Skeletal muscle tissue (tissue), 4 donors: ENCODE results near the gene DPYSL5. TPM values are rescaled to one million over a fixed set of nuclear protein-coding genes. Genes with fewer than 3 reads are reported as not detected.
"Not testable (repeated sequence)": the region's sequence is repeated elsewhere in the genome, so short reads cannot be mapped to it uniquely, and the experiment has no call there.

Experiments
- H3K27ac ChIP-seq: one replicate; pipeline ENCODE4 v1.7.0; 2013; ENCODE audit warnings: mild to moderate bottlenecking, low read depth, low read length, inconsistent platforms
- H3K27me3 ChIP-seq, 3 donors: one replicate each; pipeline ENCODE4 v1.7.0; 2013; ENCODE audit warnings: low read length in 3 of 3; ENCODE audit not compliant: control insufficient read depth in 3 of 3, insufficient read depth in 3 of 3
- H3K36me3 ChIP-seq, 3 donors: one replicate each; pipeline ENCODE4 v1.7.0; 2013; ENCODE audit warnings: low read length in 3 of 3; ENCODE audit not compliant: control insufficient read depth in 3 of 3, insufficient read depth in 3 of 3
- H3K4me1 ChIP-seq, 3 donors: one replicate each; pipeline ENCODE4 v1.7.0; 2013; ENCODE audit warnings: low read length in 3 of 3, mild to moderate bottlenecking in 3 of 3; ENCODE audit not compliant: control insufficient read depth in 3 of 3, insufficient read depth in 3 of 3
- H3K4me3 ChIP-seq, 3 donors: one replicate each; pipeline ENCODE4 v1.7.0; 2013; ENCODE audit warnings: low read length in 3 of 3
- H3K9ac ChIP-seq, 3 donors: one replicate each; pipeline ENCODE4 v1.7.0; 2013; ENCODE audit warnings: low read length in 3 of 3, mild to moderate bottlenecking in 3 of 3, moderate library complexity in 2 of 3, low read depth in 1 of 3
- H3K9me3 ChIP-seq, 3 donors: one replicate each; pipeline ENCODE4 v1.7.0; 2013; ENCODE audit warnings: low read length in 3 of 3; ENCODE audit not compliant: control insufficient read depth in 3 of 3
- total RNA-seq: library from RNA; depleted of rRNA; stranded (reverse); fragments of >200 nt; gene quantifications from one replicate; pipeline ENCODE4 v1.2.3, GENCODE V29; 2014
- donor health status: Osteomylitis.

Gene DPYSL5
- total RNA-seq, 1 donor from 2014 or later = 3.7 TPM

DNA sequence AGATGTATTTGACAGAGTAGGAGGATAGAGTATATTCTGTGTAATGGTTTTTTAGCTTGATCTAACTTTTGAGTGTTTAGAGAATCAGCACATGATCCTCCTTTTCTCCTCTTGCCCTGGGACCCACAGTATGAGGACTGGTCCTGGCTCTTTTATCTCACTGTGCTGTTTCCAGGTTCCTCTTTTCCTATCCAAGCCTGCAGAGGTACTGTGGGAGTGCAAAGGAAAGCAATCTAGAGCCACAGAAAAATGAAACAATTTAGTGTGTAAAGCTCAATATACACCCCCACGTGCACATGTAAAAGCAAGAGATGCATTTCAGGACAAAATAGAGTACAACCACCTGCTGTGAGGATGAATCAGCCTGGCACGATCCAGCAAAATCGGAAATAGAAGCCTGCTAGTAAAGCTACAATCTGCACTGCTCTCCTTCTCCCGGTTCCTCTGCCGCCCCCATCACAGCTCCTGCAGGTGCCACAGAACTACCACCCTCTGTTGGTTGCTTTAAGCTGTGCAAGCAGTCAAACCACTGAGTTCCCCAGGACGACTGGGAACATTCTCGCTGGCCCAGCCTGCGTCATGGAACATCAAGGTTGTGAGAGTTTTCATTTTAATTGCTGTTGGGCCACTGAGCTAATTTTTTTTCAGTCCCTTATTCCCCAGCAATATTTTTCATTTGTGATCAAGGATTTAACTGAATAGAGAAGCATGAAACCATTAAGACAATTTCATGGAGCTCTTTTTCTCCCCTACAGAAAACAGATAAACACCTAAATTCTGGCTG, 74.7 kb downstream of the DPYSL5 start:
- no peaks in the 10 kb centered on the region for H3K36me3 ChIP-seq
- peaks cover 0 to 8% (median 5%) of the 10 kb centered on the region in 3 donors for H3K27me3 ChIP-seq
- no peak overlapping the region for H3K4me3 ChIP-seq
- no peak overlapping the region for H3K27ac ChIP-seq
- no peaks in the 10 kb centered on the region for H3K9me3 ChIP-seq
- H3K9ac ChIP-seq = peak overlapping the region in 1 of 3 donors; percentile 25
- H3K4me1 ChIP-seq = peaks cover 0 to 6% (median 2%) of the 10 kb centered on the region in 3 donors

DNA sequence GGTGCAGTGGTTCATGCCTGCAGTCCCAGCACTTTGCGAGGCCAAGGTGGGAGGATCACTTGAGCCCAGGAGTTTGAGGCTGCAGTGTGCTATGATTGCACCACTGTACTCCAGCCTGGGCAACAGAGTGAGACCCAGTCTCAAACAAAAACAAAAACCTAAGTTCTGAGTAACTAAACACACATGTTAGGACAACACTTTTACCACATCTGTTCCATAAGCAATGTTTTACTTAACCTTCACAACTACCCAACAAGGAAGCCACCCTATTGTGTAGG, 75.2 kb downstream of the DPYSL5 start:
- not testable (repeated sequence) for H3K27me3 ChIP-seq, H3K4me3 ChIP-seq, H3K4me1 ChIP-seq, H3K36me3 ChIP-seq, H3K9ac ChIP-seq, H3K27ac ChIP-seq, H3K9me3 ChIP-seq

DNA sequence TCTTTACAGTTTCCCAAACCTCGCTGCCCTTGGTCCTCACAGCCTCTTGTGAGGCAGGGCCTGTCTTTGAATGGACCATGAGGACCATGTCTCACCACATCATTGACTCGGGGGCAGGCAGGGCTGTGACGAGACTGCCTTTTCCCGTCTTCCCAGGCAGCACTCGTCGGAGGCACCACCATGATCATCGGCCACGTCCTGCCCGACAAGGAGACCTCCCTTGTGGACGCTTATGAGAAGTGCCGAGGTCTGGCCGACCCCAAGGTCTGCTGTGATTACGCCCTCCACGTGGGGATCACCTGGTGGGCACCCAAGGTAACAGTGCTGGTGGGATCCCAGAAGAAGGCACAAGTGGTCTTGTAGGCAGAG, 76.8 kb downstream of the DPYSL5 start:
- no peaks in the 10 kb centered on the region for H3K36me3 ChIP-seq
- H3K4me3 ChIP-seq = no peak overlapping the region
- no peaks in the 10 kb centered on the region for H3K9me3 ChIP-seq
- peaks cover 4 to 11% (median 9%) of the 10 kb centered on the region in 3 donors for H3K27me3 ChIP-seq
- H3K4me1 ChIP-seq = peaks cover 0 to 6% (median 2%) of the 10 kb centered on the region in 3 donors
- H3K27ac ChIP-seq = no peak overlapping the region
- H3K9ac ChIP-seq = no peak overlapping the region

DNA sequence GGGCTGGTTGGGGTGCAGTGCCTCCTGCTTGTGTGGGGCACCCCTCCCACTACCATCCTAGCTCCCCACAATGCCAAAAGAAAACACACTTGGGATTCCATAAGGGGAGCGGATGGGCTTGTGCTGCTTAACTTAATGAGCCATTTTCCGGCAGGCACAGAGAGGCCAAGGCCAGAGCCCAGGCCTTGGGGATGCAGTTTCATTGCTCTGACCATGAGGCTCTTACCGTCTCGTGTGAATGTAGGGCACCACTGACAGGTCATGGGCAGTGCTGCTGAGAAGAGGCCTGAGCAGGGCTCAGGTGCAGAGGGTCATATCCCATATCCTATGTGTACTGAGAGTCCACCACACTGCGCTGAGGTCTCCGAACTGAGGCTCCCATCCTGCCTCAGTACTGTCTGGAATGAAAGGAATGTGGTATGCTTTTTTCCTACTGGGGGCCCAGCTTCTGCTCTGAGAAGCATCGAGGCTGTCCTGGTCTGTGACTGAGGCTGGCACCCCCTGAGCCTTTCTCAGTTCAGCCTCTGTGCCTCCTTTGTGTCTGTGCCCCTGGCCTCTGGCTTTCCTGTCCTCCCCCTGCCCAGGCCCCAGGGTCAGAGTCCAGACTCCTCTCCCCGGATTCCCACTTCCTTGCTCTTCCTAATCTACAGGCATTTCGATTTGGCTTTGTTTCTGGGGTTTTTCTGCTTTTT, 77.3 kb downstream of the DPYSL5 start:
- no peak overlapping the region for H3K9ac ChIP-seq
- H3K27ac ChIP-seq = no peak overlapping the region
- no peaks in the 10 kb centered on the region for H3K9me3 ChIP-seq
- peaks cover 0 to 6% (median 2%) of the 10 kb centered on the region in 3 donors for H3K4me1 ChIP-seq
- peaks cover 7 to 14% (median 13%) of the 10 kb centered on the region in 3 donors for H3K27me3 ChIP-seq
- H3K36me3 ChIP-seq = no peaks in the 10 kb centered on the region
- no peak overlapping the region for H3K4me3 ChIP-seq

DNA sequence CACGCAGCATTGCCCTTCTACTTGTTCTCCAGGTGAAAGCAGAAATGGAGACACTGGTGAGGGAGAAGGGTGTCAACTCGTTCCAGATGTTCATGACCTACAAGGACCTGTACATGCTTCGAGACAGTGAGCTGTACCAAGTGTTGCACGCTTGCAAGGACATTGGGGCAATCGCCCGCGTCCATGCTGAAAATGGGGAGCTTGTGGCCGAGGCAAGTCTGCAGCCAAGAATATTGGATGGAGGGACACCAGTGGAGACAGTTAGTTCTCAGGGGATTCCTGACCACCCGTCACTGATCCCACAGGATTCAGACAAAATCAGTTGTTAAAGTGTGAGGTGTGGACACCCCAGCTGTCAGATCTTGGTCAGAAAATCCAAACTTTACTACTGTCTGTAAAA, 79.3 kb downstream of the DPYSL5 start:
- Histone ChIP-seq H3K27me3 (peaks cover 7 to 15% (median 13%) of the 10 kb centered on the region in 3 donors), H3K9ac (no peak overlapping the region), H3K4me1 (peaks cover 0 to 6% (median 2%) of the 10 kb centered on the region in 3 donors), H3K36me3 (no peaks in the 10 kb centered on the region), H3K9me3 (no peaks in the 10 kb centered on the region), H3K4me3 (no peak overlapping the region), H3K27ac (no peak overlapping the region)

DNA sequence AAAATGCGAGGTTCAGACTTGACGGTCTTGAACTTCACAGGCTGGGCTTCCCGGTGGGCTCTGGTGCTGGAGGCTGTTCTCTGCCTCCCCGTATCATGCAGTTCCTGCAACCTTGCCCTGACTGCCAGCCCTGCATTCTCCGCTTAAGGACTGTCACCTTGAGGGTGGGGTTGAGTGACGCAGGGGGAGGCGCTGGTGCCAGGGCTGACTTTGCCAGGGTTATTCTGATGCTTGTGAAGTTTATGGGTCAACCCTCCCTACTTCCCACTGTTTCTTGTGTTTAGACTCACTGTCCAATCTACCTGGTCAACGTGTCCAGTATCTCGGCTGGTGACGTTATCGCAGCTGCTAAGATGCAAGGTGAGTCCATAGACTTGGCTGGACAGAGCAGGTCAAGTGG, 85.0 kb downstream of the DPYSL5 start:
- Histone ChIP-seq H3K9ac (no peak overlapping the region), H3K27me3 (peaks cover 12 to 26% (median 21%) of the 10 kb centered on the region in 3 donors), H3K36me3 (no peaks in the 10 kb centered on the region), H3K4me1 (no peaks in the 10 kb centered on the region), H3K9me3 (no peaks in the 10 kb centered on the region), H3K4me3 (no peak overlapping the region), H3K27ac (no peak overlapping the region)

DNA sequence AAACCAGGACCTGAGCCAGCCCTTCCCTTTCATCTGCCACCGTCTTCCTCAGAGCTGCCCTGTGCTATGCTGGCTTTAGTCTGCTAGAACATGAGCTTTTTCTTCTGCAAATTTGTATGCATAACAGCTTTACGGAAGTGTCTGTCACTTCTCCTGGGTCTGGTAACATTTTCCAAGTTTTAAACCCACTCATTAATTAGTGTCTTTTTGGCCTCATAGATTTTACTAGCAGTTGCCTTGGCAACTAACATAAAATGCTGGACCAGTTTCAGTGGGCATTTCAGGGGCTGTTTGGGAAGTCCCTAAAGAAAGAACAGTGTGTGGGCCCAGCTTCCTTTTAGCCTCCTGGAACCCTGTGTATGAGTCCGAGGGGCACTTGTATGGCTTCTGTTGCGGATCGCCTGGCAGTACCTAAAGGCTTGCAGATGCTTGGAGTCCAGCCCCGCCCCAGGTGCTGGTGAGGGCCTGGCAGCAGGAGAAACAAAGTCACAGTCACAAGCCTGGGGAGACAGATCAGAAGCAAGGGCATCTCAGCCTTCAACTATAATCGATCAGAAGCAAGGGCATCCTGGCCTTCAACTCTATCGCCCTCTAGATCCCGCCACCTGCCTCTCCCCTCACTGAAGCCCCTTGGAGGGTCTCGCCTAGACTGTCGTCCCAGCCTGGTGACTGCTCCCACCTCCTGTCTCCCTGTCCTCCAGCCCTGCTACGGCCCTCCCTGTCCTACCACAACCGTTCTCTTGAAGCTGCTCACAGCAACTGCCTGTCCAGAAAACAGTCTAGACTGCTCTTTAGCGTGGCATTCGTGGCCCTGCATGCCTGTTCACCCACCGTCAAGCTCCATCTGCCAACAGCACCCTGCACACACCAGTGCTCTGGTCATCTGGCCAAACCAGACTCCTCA, 85.8 kb downstream of the DPYSL5 start:
- no peak overlapping the region for H3K27ac ChIP-seq

DNA sequence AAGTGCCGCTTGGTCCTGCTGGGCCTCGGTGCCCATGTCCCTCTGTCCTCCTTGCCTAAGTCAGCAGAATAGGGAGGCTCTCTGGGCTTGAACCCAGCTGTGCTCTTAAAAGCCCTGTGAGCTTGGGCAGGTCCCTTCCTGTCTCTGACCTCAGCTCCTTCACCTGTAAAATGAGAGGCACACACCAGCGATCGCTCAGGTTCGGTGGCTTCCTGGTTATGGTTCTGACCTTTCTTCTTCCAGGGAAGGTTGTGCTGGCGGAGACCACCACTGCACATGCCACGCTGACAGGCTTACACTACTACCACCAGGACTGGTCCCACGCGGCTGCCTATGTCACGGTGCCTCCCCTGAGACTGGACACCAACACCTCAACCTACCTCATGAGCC, 86.4 kb downstream of the DPYSL5 start:
- Histone ChIP-seq H3K27me3 (peaks cover 12 to 26% (median 21%) of the 10 kb centered on the region in 3 donors), H3K36me3 (no peaks in the 10 kb centered on the region), H3K27ac (no peak overlapping the region), H3K4me3 (no peak overlapping the region), H3K4me1 (no peaks in the 10 kb centered on the region), H3K9ac (no peak overlapping the region), H3K9me3 (no peaks in the 10 kb centered on the region)

More for the DNA sequence above, 85.8 kb downstream of the DPYSL5 start:
- H3K4me1 ChIP-seq = no peaks in the 10 kb centered on the region
- no peaks in the 10 kb centered on the region for H3K9me3 ChIP-seq
- no peak overlapping the region for H3K9ac ChIP-seq
- no peak overlapping the region for H3K4me3 ChIP-seq
- H3K36me3 ChIP-seq = no peaks in the 10 kb centered on the region
- peaks cover 12 to 26% (median 21%) of the 10 kb centered on the region in 3 donors for H3K27me3 ChIP-seq

DNA sequence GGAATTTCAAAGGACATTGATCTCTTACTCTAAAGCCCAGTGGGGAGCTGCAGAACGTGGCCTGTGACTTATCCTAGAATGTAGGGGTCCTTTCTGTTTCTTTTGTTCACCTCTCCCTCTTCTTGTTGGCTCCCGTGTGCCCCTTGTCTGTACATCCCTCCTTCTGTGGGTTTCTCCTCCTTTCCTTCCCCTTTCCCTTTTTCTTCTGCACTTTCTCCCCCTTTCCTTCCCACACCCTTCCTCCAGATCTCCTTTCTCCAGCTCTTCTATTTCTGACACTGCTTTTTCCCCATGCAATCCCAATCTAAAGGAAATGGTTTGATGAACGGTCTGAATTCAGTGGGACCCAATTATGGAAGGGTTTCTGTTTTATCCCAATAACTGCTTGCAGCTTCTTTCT, 87.1 kb downstream of the DPYSL5 start:
- Histone ChIP-seq H3K4me1 (no peaks in the 10 kb centered on the region), H3K36me3 (no peaks in the 10 kb centered on the region), H3K27ac (no peak overlapping the region), H3K9me3 (no peaks in the 10 kb centered on the region), H3K9ac (no peak overlapping the region), H3K4me3 (no peak overlapping the region), H3K27me3 (peaks cover 5 to 19% (median 18%) of the 10 kb centered on the region in 3 donors)
